HCT116 (cell line): ENCODE results near the gene IL11.

Experiments
- CTCF ChIP-seq, 3 experiments: fragments of 200-600 bp in 1 of 3; sonication (generic) in 1 of 3; IDR thresholded peaks in 2 of 3; conservative IDR thresholded peaks in 1 of 3; 2 replicates each; pipeline ENCODE4 v1.5.1; 2012 to 2017; ENCODE audit warnings: low read depth in 2 of 3, low read length in 2 of 3, antibody characterized with exemption in 1 of 3, borderline replicate concordance in 1 of 3, control low read depth in 1 of 3, mild to moderate bottlenecking in 1 of 3, mixed read lengths in 1 of 3, mixed run types in 1 of 3, moderate library complexity in 1 of 3; ENCODE audit not compliant: insufficient read depth in 1 of 3
- EZH2 ChIP-seq: fragments of 200-600 bp; sonication (generic); IDR thresholded peaks from 2 replicates; pipeline ENCODE4 v1.6.1; 2017; ENCODE audit warnings: antibody characterized with exemption, mixed run types
- POLR2A ChIP-seq: IDR thresholded peaks from 2 replicates; pipeline ENCODE4 v1.7.0; 2011; ENCODE audit warnings: borderline replicate concordance; ENCODE audit not compliant: insufficient read depth, insufficient read length; ENCODE audit errors: extremely low read depth
- RAD21 ChIP-seq: IDR thresholded peaks from 2 replicates; pipeline ENCODE4 v1.6.1; 2012; ENCODE audit warnings: low read depth, mild to moderate bottlenecking
- REST ChIP-seq: IDR thresholded peaks from 2 replicates; pipeline ENCODE4 v1.6.1; 2012; ENCODE audit warnings: low read depth
- SIN3A ChIP-seq: IDR thresholded peaks from 2 replicates; pipeline ENCODE4 v1.6.1; 2012; ENCODE audit warnings: low read depth
- TCF7L2 ChIP-seq: IDR thresholded peaks from 2 replicates; pipeline ENCODE4 v1.7.0; 2011; ENCODE audit warnings: borderline replicate concordance, inconsistent platforms; ENCODE audit not compliant: insufficient read depth, insufficient read length; ENCODE audit errors: extremely low read depth
- ZNF274 ChIP-seq: fragments of 200-500 bp; sonication (Bioruptor generic); IDR thresholded peaks from 2 replicates; pipeline ENCODE4 v1.6.1; 2014; ENCODE audit warnings: mild to moderate bottlenecking, low read depth, low read length, inconsistent platforms

- TF ChIP-seq POLR2A (no peak), REST (no peak), CTCF (IDR thresholded peaks at IDR 0.05 in 2 of 3, conservative IDR thresholded peaks at IDR 0.05 in 1 of 3; ENCODE audit: borderline replicate concordance in 1 of 3, insufficient read depth in 1 of 3, low read depth in 2 of 3, low read length in 2 of 3) (no peak), ZNF274 (no peak), EZH2 (no peak), TCF7L2 (no peak), SIN3A (no peak), RAD21 (no peak)
Observed at GRCh38 chr19:55379174-55379573, 8.9 kb upstream of the IL11 start.
